GM13976 (cell line): ENCODE data around the gene PSME3IP1.

Experiments
- DNase-seq: peaks from one replicate; pipeline ENCODE4 v3.0.0; 2012; ENCODE audit warnings: low spot score
- CTCF ChIP-seq: IDR thresholded peaks from 2 replicates; pipeline ENCODE4 v1.5.1; 2012; ENCODE audit warnings: borderline replicate concordance, mild to moderate bottlenecking; ENCODE audit not compliant: insufficient read depth; ENCODE audit errors: extremely low read depth, missing control alignments, control extremely low read depth
- in situ Hi-C: fragments of 300-500 bp; cut with MboI; formaldehyde crosslinking; loops from one replicate; pipeline ENCODE4 v1.12.0; 2022; ENCODE audit warnings: low sequenced_read_pairs, mixed read lengths, inconsistent platforms; ENCODE audit not compliant: unreplicated experiment

The PSME3IP1 gene

GRCh38 chr16:57123216-57123973, 62.4 kb downstream of the PSME3IP1 start:
- DNase-seq: no peak
- no peak for TF ChIP-seq CTCF
- in situ Hi-C loops: no loop called here

- TF ChIP-seq CTCF: no peak
- DNase-seq: no peak
- in situ Hi-C loops: no loop called here
Observed at GRCh38 chr16:57118461-57119084, 67.3 kb downstream of the PSME3IP1 start.

- in situ Hi-C loops: no loop called here
- no peak for DNase-seq
- no peak for TF ChIP-seq CTCF
Observed at GRCh38 chr16:57115514-57116182, 70.2 kb downstream of the PSME3IP1 start.

- no peak for TF ChIP-seq CTCF
- DNase-seq: no peak
- in situ Hi-C loops: no loop called here
Observed at GRCh38 chr16:57115168-57115513, 70.7 kb downstream of the PSME3IP1 start.

GRCh38 chr16:57113664-57114063, 72.2 kb downstream of the PSME3IP1 start:
- no peak for DNase-seq
- no peak for TF ChIP-seq CTCF
- in situ Hi-C loops: no loop called here

GRCh38 chr16:57113042-57113453, 72.8 kb downstream of the PSME3IP1 start:
- in situ Hi-C loops: no loop called here
- TF ChIP-seq CTCF: no peak
- no peak for DNase-seq
